ENCODE data around the gene ZNF467. TPM values are rescaled to one million over a fixed set of nuclear protein-coding genes. Genes with fewer than 3 reads are reported as not detected.

The ZNF467 gene
- total RNA-seq, 2 donors from 2014 or later = 0.91 to 2.5 TPM

- H3K4me3 Mint-ChIP-seq = no peak overlapping the region
- Histone ChIP-seq H3K27me3 (ENCODE audit: control insufficient read depth, insufficient read depth, low read length, poor library complexity, severe bottlenecking) (no peaks in the 10 kb centered on the region), H3K27ac (ENCODE audit: low read depth, low read length) (no peak overlapping the region), H3K36me3 (ENCODE audit: control insufficient read depth, insufficient read depth, low read length) (no peaks in the 10 kb centered on the region), H3K4me3 (ENCODE audit: low read length) (no peak overlapping the region), H3K9ac (ENCODE audit: extremely low read depth, low read length, poor library complexity, severe bottlenecking) (no peak overlapping the region), H3K4me1 (ENCODE audit: control insufficient read depth, insufficient read depth, low read length) (no peaks in the 10 kb centered on the region), H3K9me3 (ENCODE audit: control insufficient read depth, low read length) (no peaks in the 10 kb centered on the region)
- 69 to 80% methylated on average over 1 to 8 of the region's 8 CpGs for WGBS, 2 experiments (ENCODE audit: insufficient coverage in 1 of 2, insufficient read length in 1 of 2)
- H3K36me3 Mint-ChIP-seq (ENCODE audit: low read depth) = no peaks in the 10 kb centered on the region
- no peak overlapping the region for H3K27ac Mint-ChIP-seq
- H3K4me1 Mint-ChIP-seq = no peaks in the 10 kb centered on the region
- TF ChIP-seq, protein P1, sequence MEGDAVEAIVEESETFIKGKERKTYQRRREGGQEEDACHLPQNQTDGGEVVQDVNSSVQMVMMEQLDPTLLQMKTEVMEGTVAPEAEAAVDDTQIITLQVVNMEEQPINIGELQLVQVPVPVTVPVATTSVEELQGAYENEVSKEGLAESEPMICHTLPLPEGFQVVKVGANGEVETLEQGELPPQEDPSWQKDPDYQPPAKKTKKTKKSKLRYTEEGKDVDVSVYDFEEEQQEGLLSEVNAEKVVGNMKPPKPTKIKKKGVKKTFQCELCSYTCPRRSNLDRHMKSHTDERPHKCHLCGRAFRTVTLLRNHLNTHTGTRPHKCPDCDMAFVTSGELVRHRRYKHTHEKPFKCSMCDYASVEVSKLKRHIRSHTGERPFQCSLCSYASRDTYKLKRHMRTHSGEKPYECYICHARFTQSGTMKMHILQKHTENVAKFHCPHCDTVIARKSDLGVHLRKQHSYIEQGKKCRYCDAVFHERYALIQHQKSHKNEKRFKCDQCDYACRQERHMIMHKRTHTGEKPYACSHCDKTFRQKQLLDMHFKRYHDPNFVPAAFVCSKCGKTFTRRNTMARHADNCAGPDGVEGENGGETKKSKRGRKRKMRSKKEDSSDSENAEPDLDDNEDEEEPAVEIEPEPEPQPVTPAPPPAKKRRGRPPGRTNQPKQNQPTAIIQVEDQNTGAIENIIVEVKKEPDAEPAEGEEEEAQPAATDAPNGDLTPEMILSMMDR (conservative IDR thresholded peaks at IDR 0.05) = peak; percentile 83
- peak; percentile 91 for DNase-seq
- no peaks in the 10 kb centered on the region for H3K9me3 Mint-ChIP-seq
- H3K27me3 Mint-ChIP-seq (ENCODE audit: insufficient read depth) = peaks cover 5% of the 10 kb centered on the region
Observed at GRCh38 chr7:149799397-149800168, 26.2 kb upstream of the ZNF467 start.

- Histone ChIP-seq H3K4me1 (ENCODE audit: control insufficient read depth, insufficient read depth, low read length) (no peaks in the 10 kb centered on the region), H3K36me3 (ENCODE audit: control insufficient read depth, insufficient read depth, low read length) (no peaks in the 10 kb centered on the region), H3K27me3 (ENCODE audit: control insufficient read depth, insufficient read depth, low read length, poor library complexity, severe bottlenecking) (no peaks in the 10 kb centered on the region), H3K9ac (ENCODE audit: extremely low read depth, low read length, poor library complexity, severe bottlenecking) (no peak overlapping the region), H3K9me3 (ENCODE audit: control insufficient read depth, low read length) (no peaks in the 10 kb centered on the region), H3K4me3 (ENCODE audit: low read length) (no peak overlapping the region), H3K27ac (ENCODE audit: low read depth, low read length) (no peak overlapping the region)
- TF ChIP-seq, protein P1 (conservative IDR thresholded peaks at IDR 0.05) = no peak
- no peaks in the 10 kb centered on the region for H3K9me3 Mint-ChIP-seq
- H3K27ac Mint-ChIP-seq = no peak overlapping the region
- WGBS, 2 experiments (ENCODE audit: insufficient coverage in 1 of 2, insufficient read length in 1 of 2) = 87 to 91% methylated on average over 6 to 7 of the region's 7 CpGs
- no peaks in the 10 kb centered on the region for H3K4me1 Mint-ChIP-seq
- peaks cover 20% of the 10 kb centered on the region for H3K27me3 Mint-ChIP-seq (ENCODE audit: insufficient read depth)
- H3K4me3 Mint-ChIP-seq = no peak overlapping the region
- no peaks in the 10 kb centered on the region for H3K36me3 Mint-ChIP-seq (ENCODE audit: low read depth)
- DNase-seq = no peak
Observed at GRCh38 chr7:149797771-149798170, 24.4 kb upstream of the ZNF467 start.

- TF ChIP-seq, protein P1 (conservative IDR thresholded peaks at IDR 0.05) = peak; percentile 50
- no peak overlapping the region for H3K4me3 Mint-ChIP-seq
- DNase-seq = peak; percentile 71
Observed at GRCh38 chr7:149796287-149796860, 23.0 kb upstream of the ZNF467 start.

More at GRCh38 chr7:149796287-149796860, 23.0 kb upstream of the ZNF467 start:
- Histone ChIP-seq H3K9me3 (ENCODE audit: control insufficient read depth, low read length) (no peaks in the 10 kb centered on the region), H3K9ac (ENCODE audit: extremely low read depth, low read length, poor library complexity, severe bottlenecking) (no peak overlapping the region), H3K27me3 (ENCODE audit: control insufficient read depth, insufficient read depth, low read length, poor library complexity, severe bottlenecking) (no peaks in the 10 kb centered on the region), H3K4me3 (ENCODE audit: low read length) (no peak overlapping the region), H3K36me3 (ENCODE audit: control insufficient read depth, insufficient read depth, low read length) (no peaks in the 10 kb centered on the region), H3K4me1 (ENCODE audit: control insufficient read depth, insufficient read depth, low read length) (no peaks in the 10 kb centered on the region), H3K27ac (ENCODE audit: low read depth, low read length) (no peak overlapping the region)
- Mint-ChIP-seq H3K36me3 (ENCODE audit: low read depth) (no peaks in the 10 kb centered on the region), H3K9me3 (no peaks in the 10 kb centered on the region), H3K4me1 (no peaks in the 10 kb centered on the region), H3K27ac (no peak overlapping the region), H3K27me3 (ENCODE audit: insufficient read depth) (peaks cover 28% of the 10 kb centered on the region)
- 94 to 99% methylated on average over 12 to 19 of the region's 19 CpGs for WGBS, 2 experiments (ENCODE audit: insufficient coverage in 1 of 2, insufficient read length in 1 of 2)

All from endodermal cell (in vitro differentiated cells).